ENCODE measurements around the gene NT5DC2.

Gene NT5DC2

DNA sequence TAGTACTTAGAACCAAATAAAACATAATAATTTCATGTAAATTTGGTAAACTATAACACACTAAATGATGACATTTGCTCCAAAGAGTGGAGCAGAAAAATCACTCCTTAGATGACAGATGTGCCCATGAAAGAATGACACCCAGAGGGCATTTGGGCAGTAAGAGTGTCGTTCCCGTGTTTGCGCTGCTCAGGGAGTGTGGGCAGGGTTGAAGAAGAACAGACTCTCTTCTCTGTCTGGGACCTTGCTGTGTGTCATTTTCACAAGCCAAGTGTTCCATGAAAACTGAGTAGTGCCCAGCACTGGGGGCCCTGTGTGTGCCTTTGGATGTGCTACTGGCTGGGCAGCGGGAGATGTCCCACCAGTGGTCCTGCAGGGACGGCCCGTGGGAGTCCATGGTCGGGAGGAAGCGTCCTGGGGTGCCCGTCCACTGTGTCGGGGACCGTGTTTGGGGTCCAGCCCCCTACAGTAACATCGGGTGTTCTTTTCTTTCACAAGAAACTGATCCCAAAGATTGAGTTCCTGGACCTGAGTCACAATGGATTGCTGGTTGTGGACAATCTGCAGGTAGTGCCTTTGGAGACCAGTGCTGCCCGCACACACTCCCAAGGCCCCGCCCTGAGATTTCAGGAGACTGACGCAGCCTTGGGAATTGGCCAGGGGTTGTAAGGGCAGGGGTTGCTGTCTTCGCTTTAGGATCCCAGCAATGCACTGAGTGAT is 56.4 kb downstream of the NT5DC2 start:
- FAIRE-seq: no peak
- no peak for TF ChIP-seq POLR2A (IDR thresholded peaks at IDR 0.05; ENCODE audit: low read depth, low read length)
- DNase-seq (ENCODE audit: insufficient read length, low spot score): no peak

All from H54 (cell line).